A549 (cell line): ENCODE results near the gene MAJIN.

Source experiments
- BHLHE40 ChIP-seq: IDR thresholded peaks from 2 replicates; pipeline ENCODE4 v1.6.1; 2012; ENCODE audit warnings: low read depth, low read length, inconsistent platforms
- CEBPB ChIP-seq, 2 experiments: fragments of >200 bp in 1 of 2; sonication (Bioruptor Twin) in 1 of 2; formaldehyde crosslinking in 1 of 2; IDR thresholded peaks; 2 replicates each; pipeline ENCODE4 v1.6.1; 2012 to 2016
- CTCF ChIP-seq: fragments of >200 bp; sonication (Bioruptor Twin); formaldehyde crosslinking; IDR thresholded peaks from 3 replicates; pipeline ENCODE4 v1.5.1; 2016
- EP300 ChIP-seq, 2 experiments: fragments of >200 bp; sonication (Bioruptor Twin); formaldehyde crosslinking; IDR thresholded peaks; 2 replicates in 1 of 2; 3 replicates in 1 of 2; pipeline ENCODE4 v1.6.1; 2016 to 2017
- ESRRA ChIP-seq: fragments of 150-350 bp; IDR thresholded peaks from 2 replicates; pipeline ENCODE4 v1.6.1; 2014; ENCODE audit warnings: mild to moderate bottlenecking, low read length, borderline replicate concordance
- MAZ ChIP-seq: fragments of 150-350 bp; IDR thresholded peaks from 2 replicates; pipeline ENCODE4 v1.6.1; 2014; ENCODE audit warnings: antibody characterized with exemption, low read depth, low read length, borderline replicate concordance
- PHF8 ChIP-seq: fragments of 200-600 bp; sonication (generic); IDR thresholded peaks from 2 replicates; pipeline ENCODE4 v1.6.1; 2016; ENCODE audit warnings: low read depth, mild to moderate bottlenecking, antibody characterized with exemption, moderate library complexity, borderline replicate concordance
- POLR2A ChIP-seq: IDR thresholded peaks from 2 replicates; pipeline ENCODE4 v1.6.1; 2012; ENCODE audit warnings: mild to moderate bottlenecking, low read length
- POLR2AphosphoS2 ChIP-seq: conservative IDR thresholded peaks from 2 replicates; pipeline ENCODE4 v1.6.1; 2012; ENCODE audit warnings: low read length, improper control_type of control experiment, inconsistent platforms
- RFX5 ChIP-seq: fragments of 450-650 bp; IDR thresholded peaks from 2 replicates; pipeline ENCODE4 v1.7.1; 2014; ENCODE audit warnings: antibody characterized with exemption, mild to moderate bottlenecking, moderate library complexity

DNA sequence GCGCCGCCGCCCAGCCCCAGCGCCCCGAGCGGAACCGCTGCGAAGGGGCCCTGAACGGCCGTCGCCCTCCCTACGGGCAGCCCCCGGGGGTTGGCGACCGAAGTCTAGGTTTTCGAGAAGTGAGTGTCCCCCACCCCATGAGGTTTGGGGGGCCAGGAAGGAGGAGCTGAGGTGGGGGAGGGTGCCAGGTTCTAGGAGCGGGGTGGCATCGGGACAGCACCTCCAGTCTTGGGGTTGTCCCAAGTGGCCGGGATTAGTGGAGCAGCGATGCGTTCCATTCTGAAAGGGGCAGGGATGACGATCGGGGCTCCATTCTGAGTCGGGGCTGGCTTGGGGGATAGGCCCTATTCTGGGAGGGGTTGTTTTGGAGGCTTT is 47.0 kb downstream of the MAJIN start:
- TF ChIP-seq CTCF (no peak), ESRRA (no peak), PHF8 (peak; percentile 41; the same call in 1 of the 2 replicates), RFX5 (no peak), MAZ (no peak), POLR2A (no peak), EP300 (IDR thresholded peaks at IDR 0.05) (no peak), BHLHE40 (no peak), POLR2AphosphoS2 (no peak), CEBPB (IDR thresholded peaks at IDR 0.05) (no peak)
